GM18507 (cell line): ENCODE results near the gene MYH10.
"Not testable (repeated sequence)": the region's sequence is repeated elsewhere in the genome, so short reads cannot be mapped to it uniquely, and the experiment has no call there.

Experiments used
- DNase-seq: peaks from one replicate; pipeline ENCODE4 v3.0.0; 2011; ENCODE audit warnings: low read depth; ENCODE audit not compliant: insufficient read length; ENCODE audit errors: extremely low spot score
- FAIRE-seq: peaks from 2 replicates; lab custom pipeline; 2011; peaks lifted over from hg19 to GRCh38; lab: Jason Lieb, UNC

Gene MYH10

GRCh38 chr17:8572764-8573163 lies 57.8 kb downstream of the MYH10 start:
- no peak for DNase-seq
- FAIRE-seq, result no peak

- FAIRE-seq (no peak), DNase-seq (no peak)
Observed at GRCh38 chr17:8563981-8564602, 66.4 kb downstream of the MYH10 start.

GRCh38 chr17:8563024-8563776 lies 67.3 kb downstream of the MYH10 start:
- FAIRE-seq (no peak), DNase-seq (no peak)

- FAIRE-seq, result no peak
- no peak for DNase-seq
Observed at GRCh38 chr17:8558144-8558543, 72.4 kb downstream of the MYH10 start.

GRCh38 chr17:8557176-8557806 lies 73.2 kb downstream of the MYH10 start:
- no peak for DNase-seq
- FAIRE-seq, result no peak

- FAIRE-seq (no peak), DNase-seq (no peak)
Observed at GRCh38 chr17:8556074-8556473, 74.5 kb downstream of the MYH10 start.

- no peak for FAIRE-seq
- DNase-seq, result no peak
Observed at GRCh38 chr17:8555062-8555461, 75.5 kb downstream of the MYH10 start.

- FAIRE-seq (no peak), DNase-seq (no peak)
Observed at GRCh38 chr17:8552577-8553320, 77.8 kb downstream of the MYH10 start.

GRCh38 chr17:8542599-8543502 lies 87.7 kb downstream of the MYH10 start:
- no peak for DNase-seq
- FAIRE-seq, result no peak

GRCh38 chr17:8539976-8540375 lies 90.5 kb downstream of the MYH10 start:
- not testable (repeated sequence) for FAIRE-seq, DNase-seq

GRCh38 chr17:8537734-8538133 lies 92.8 kb downstream of the MYH10 start:
- FAIRE-seq, result no peak

GRCh38 chr17:8534498-8535188 lies 95.9 kb downstream of the MYH10 start:
- DNase-seq (no peak), FAIRE-seq (no peak)

More at GRCh38 chr17:8537734-8538133, 92.8 kb downstream of the MYH10 start:
- DNase-seq, result no peak

- no peak for FAIRE-seq
Observed at GRCh38 chr17:8532021-8532420, 98.5 kb downstream of the MYH10 start.

GRCh38 chr17:8522577-8522976 lies 107.9 kb downstream of the MYH10 start:
- DNase-seq (no peak), FAIRE-seq (no peak)

More at GRCh38 chr17:8532021-8532420, 98.5 kb downstream of the MYH10 start:
- no peak for DNase-seq

GRCh38 chr17:8520981-8521380 lies 109.5 kb downstream of the MYH10 start:
- FAIRE-seq, result no peak

GRCh38 chr17:8518850-8519249 lies 111.7 kb downstream of the MYH10 start:
- FAIRE-seq, result no peak

More at GRCh38 chr17:8520981-8521380, 109.5 kb downstream of the MYH10 start:
- no peak for DNase-seq

GRCh38 chr17:8518326-8518725 lies 112.2 kb downstream of the MYH10 start:
- FAIRE-seq (no peak), DNase-seq (no peak)

More at GRCh38 chr17:8518850-8519249, 111.7 kb downstream of the MYH10 start:
- no peak for DNase-seq

GRCh38 chr17:8514801-8515200 lies 115.7 kb downstream of the MYH10 start:
- FAIRE-seq (no peak), DNase-seq (no peak)
